Activated CD8-positive, alpha-beta memory T cell treated with anti-CD3 and anti-CD28 coated beads for 48 hours (primary cell): ENCODE results near the gene CACNB4.
"Not testable (repeated sequence)": the region's sequence is repeated elsewhere in the genome, so short reads cannot be mapped to it uniquely, and the experiment has no call there.

Source experiments
- DNase-seq, 3 experiments: peaks; one replicate each; pipeline ENCODE4 v3.0.0-alpha.2; 2020; ENCODE audit warnings: low read depth in 2 of 3, low spot score in 2 of 3

Gene CACNB4

GRCh38 chr2:152054593-152054992 lies 44.3 kb downstream of the CACNB4 start:
- no peak for DNase-seq

- DNase-seq, result no peak
Measured at GRCh38 chr2:152051436-152051835, 47.4 kb downstream of the CACNB4 start.

GRCh38 chr2:152050915-152051314 lies 47.9 kb downstream of the CACNB4 start:
- no peak for DNase-seq

GRCh38 chr2:152050341-152050740 lies 48.5 kb downstream of the CACNB4 start:
- no peak for DNase-seq

GRCh38 chr2:152049541-152049940 lies 49.3 kb downstream of the CACNB4 start:
- DNase-seq, result no peak

- DNase-seq, result no peak
Measured at GRCh38 chr2:152047824-152048471, 50.9 kb downstream of the CACNB4 start.

- no peak for DNase-seq
Measured at GRCh38 chr2:152046940-152047339, 51.9 kb downstream of the CACNB4 start.

- no peak for DNase-seq
Measured at GRCh38 chr2:152042636-152043615, 55.9 kb downstream of the CACNB4 start.

- no peak for DNase-seq
Measured at GRCh38 chr2:152038441-152038958, 60.3 kb downstream of the CACNB4 start.

- DNase-seq, result no peak
Measured at GRCh38 chr2:152037743-152038435, 61.0 kb downstream of the CACNB4 start.

- no peak for DNase-seq
Measured at GRCh38 chr2:152036611-152037469, 62.0 kb downstream of the CACNB4 start.

GRCh38 chr2:152034257-152034801 lies 64.5 kb downstream of the CACNB4 start:
- no peak for DNase-seq

- DNase-seq, result no peak
Measured at GRCh38 chr2:152033011-152033925, 65.6 kb downstream of the CACNB4 start.

- no peak for DNase-seq
Measured at GRCh38 chr2:152031747-152032306, 67.0 kb downstream of the CACNB4 start.

- DNase-seq, result not testable (repeated sequence)
Measured at GRCh38 chr2:152030596-152031328, 68.1 kb downstream of the CACNB4 start.

GRCh38 chr2:152028182-152028862 lies 70.5 kb downstream of the CACNB4 start:
- DNase-seq, result no peak

- peak; percentile 44 to 70 (median 66) for DNase-seq
Measured at GRCh38 chr2:152025678-152026287, 73.1 kb downstream of the CACNB4 start.
